Chondrocyte (in vitro differentiated cells): Measurements from ENCODE around the gene COL4A2. TPM values are rescaled to one million over a fixed set of nuclear protein-coding genes. Genes with fewer than 3 reads are reported as not detected.
A peak's percentile ranks its signal among the peaks of the same experiment; 100 is the strongest.

ENCODE experiments used
- DNase-seq: peaks from one replicate; pipeline ENCODE4 v3.0.0; 2021; ENCODE audit warnings: mixed read lengths, low spot score
- H3K27ac Mint-ChIP-seq: one replicate; pipeline ENCODE4 v1.8.0; 2021; ENCODE audit warnings: mild to moderate bottlenecking, moderate library complexity, mixed read lengths; ENCODE audit not compliant: unreplicated experiment
- H3K27me3 Mint-ChIP-seq: 2 replicates; pipeline ENCODE4 v1.8.0; 2021; ENCODE audit warnings: low read depth, mixed read lengths
- H3K36me3 Mint-ChIP-seq: 2 replicates; pipeline ENCODE4 v1.8.0; 2021; ENCODE audit warnings: low read depth, mixed read lengths
- H3K4me1 Mint-ChIP-seq: 2 replicates; pipeline ENCODE4 v1.8.0; 2021; ENCODE audit warnings: low read depth, mild to moderate bottlenecking, mixed read lengths
- H3K4me3 Mint-ChIP-seq: one replicate; pipeline ENCODE4 v1.8.0; 2021; ENCODE audit warnings: mild to moderate bottlenecking, moderate library complexity, mixed read lengths; ENCODE audit not compliant: unreplicated experiment
- H3K9me3 Mint-ChIP-seq: 2 replicates; pipeline ENCODE4 v1.8.0; 2021; ENCODE audit warnings: low read depth, mixed read lengths
- total RNA-seq: library from RNA; stranded (reverse); gene quantifications from 3 replicates; pipeline ENCODE4 v1.2.1, GENCODE V29; 2021
- TF ChIP-seq, protein P1 (sequence below): fragments of 200-600 bp; sonication (generic); IDR thresholded peaks from 2 replicates; pipeline ENCODE4 v1.5.0; 2021; ENCODE audit warnings: antibody characterized with exemption, mild to moderate bottlenecking, moderate library complexity

COL4A2 gene
- total RNA-seq, 1 donor from 2014 or later: 2,366 TPM

GRCh38 chr13:110261166-110262081, 45.7 kb upstream of the COL4A2 start:
- DNase-seq: no peak
- peak overlapping the region; percentile 84 for H3K27ac Mint-ChIP-seq
- TF ChIP-seq, protein P1, sequence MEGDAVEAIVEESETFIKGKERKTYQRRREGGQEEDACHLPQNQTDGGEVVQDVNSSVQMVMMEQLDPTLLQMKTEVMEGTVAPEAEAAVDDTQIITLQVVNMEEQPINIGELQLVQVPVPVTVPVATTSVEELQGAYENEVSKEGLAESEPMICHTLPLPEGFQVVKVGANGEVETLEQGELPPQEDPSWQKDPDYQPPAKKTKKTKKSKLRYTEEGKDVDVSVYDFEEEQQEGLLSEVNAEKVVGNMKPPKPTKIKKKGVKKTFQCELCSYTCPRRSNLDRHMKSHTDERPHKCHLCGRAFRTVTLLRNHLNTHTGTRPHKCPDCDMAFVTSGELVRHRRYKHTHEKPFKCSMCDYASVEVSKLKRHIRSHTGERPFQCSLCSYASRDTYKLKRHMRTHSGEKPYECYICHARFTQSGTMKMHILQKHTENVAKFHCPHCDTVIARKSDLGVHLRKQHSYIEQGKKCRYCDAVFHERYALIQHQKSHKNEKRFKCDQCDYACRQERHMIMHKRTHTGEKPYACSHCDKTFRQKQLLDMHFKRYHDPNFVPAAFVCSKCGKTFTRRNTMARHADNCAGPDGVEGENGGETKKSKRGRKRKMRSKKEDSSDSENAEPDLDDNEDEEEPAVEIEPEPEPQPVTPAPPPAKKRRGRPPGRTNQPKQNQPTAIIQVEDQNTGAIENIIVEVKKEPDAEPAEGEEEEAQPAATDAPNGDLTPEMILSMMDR: no peak
- H3K4me1 Mint-ChIP-seq: peaks cover 90% of the 10 kb centered on the region
- H3K4me3 Mint-ChIP-seq: no peak overlapping the region
- peaks cover 19% of the 10 kb centered on the region for H3K36me3 Mint-ChIP-seq
- no peaks in the 10 kb centered on the region for H3K27me3 Mint-ChIP-seq
- H3K9me3 Mint-ChIP-seq: no peaks in the 10 kb centered on the region

GRCh38 chr13:110262082-110262436, 45.0 kb upstream of the COL4A2 start:
- DNase-seq: no peak
- no peaks in the 10 kb centered on the region for H3K9me3 Mint-ChIP-seq

GRCh38 chr13:110262508-110263291, 44.4 kb upstream of the COL4A2 start:
- H3K4me1 Mint-ChIP-seq: peaks cover 88% of the 10 kb centered on the region
- H3K27me3 Mint-ChIP-seq: no peaks in the 10 kb centered on the region
- DNase-seq: no peak
- peaks cover 19% of the 10 kb centered on the region for H3K36me3 Mint-ChIP-seq
- H3K27ac Mint-ChIP-seq: peak overlapping the region; percentile 64
- H3K9me3 Mint-ChIP-seq: no peaks in the 10 kb centered on the region
- TF ChIP-seq, protein P1: no peak
- no peak overlapping the region for H3K4me3 Mint-ChIP-seq

More at GRCh38 chr13:110262082-110262436, 45.0 kb upstream of the COL4A2 start:
- H3K36me3 Mint-ChIP-seq: peaks cover 19% of the 10 kb centered on the region
- peak overlapping the region; percentile 84 for H3K27ac Mint-ChIP-seq
- H3K27me3 Mint-ChIP-seq: no peaks in the 10 kb centered on the region
- no peak overlapping the region for H3K4me3 Mint-ChIP-seq
- TF ChIP-seq, protein P1: no peak
- H3K4me1 Mint-ChIP-seq: peaks cover 90% of the 10 kb centered on the region

- Mint-ChIP-seq H3K4me3 (no peak overlapping the region), H3K9me3 (no peaks in the 10 kb centered on the region), H3K27me3 (no peaks in the 10 kb centered on the region), H3K4me1 (peaks cover 88% of the 10 kb centered on the region), H3K36me3 (peaks cover 16% of the 10 kb centered on the region), H3K27ac (peak overlapping the region; percentile 64)
- TF ChIP-seq, protein P1: no peak
- no peak for DNase-seq
Observed at GRCh38 chr13:110263404-110263803, 43.7 kb upstream of the COL4A2 start.

GRCh38 chr13:110263888-110264287, 43.2 kb upstream of the COL4A2 start:
- H3K27ac Mint-ChIP-seq: peak overlapping the region; percentile 78
- DNase-seq: no peak
- no peaks in the 10 kb centered on the region for H3K27me3 Mint-ChIP-seq
- H3K36me3 Mint-ChIP-seq: peaks cover 16% of the 10 kb centered on the region
- no peak overlapping the region for H3K4me3 Mint-ChIP-seq
- TF ChIP-seq, protein P1: no peak
- peaks cover 91% of the 10 kb centered on the region for H3K4me1 Mint-ChIP-seq
- H3K9me3 Mint-ChIP-seq: no peaks in the 10 kb centered on the region
